Nephron (organoid): ENCODE results near the gene CPLX3.

Experiments
- H3K27ac Mint-ChIP-seq, 3 experiments: 2 replicates each; pipeline ENCODE4 v1.8.0; 2020; ENCODE audit warnings: mixed read lengths in 3 of 3, mild to moderate bottlenecking in 2 of 3, moderate library complexity in 1 of 3
- H3K27me3 Mint-ChIP-seq: 2 replicates; pipeline ENCODE4 v1.8.0; 2021; ENCODE audit warnings: low read depth, mild to moderate bottlenecking, moderate library complexity, mixed read lengths
- H3K36me3 Mint-ChIP-seq: 2 replicates; pipeline ENCODE4 v1.8.0; 2020; ENCODE audit warnings: low read depth, mixed read lengths
- H3K4me1 Mint-ChIP-seq: 2 replicates; pipeline ENCODE4 v1.8.0; 2020; ENCODE audit warnings: mixed read lengths
- H3K4me3 Mint-ChIP-seq, 3 experiments: 2 replicates each; pipeline ENCODE4 v1.8.0; 2020; ENCODE audit warnings: mild to moderate bottlenecking in 3 of 3, mixed read lengths in 3 of 3, moderate library complexity in 2 of 3
- H3K9me3 Mint-ChIP-seq: 2 replicates; pipeline ENCODE4 v1.8.0; 2020; ENCODE audit warnings: mixed read lengths
- CTCF ChIP-seq, 3 experiments: fragments of 200-600 bp; sonication (generic); IDR thresholded peaks; one replicate each; pipeline ENCODE4 v1.5.0; 2021; ENCODE audit warnings: antibody characterized with exemption in 3 of 3; ENCODE audit not compliant: unreplicated experiment in 3 of 3

Gene CPLX3

GRCh38 chr15:74837482-74838136 lies 11.2 kb downstream of the CPLX3 start:
- no peak overlapping the region for H3K4me3 Mint-ChIP-seq
- no peak for TF ChIP-seq CTCF (IDR thresholded peaks at IDR 0.05; ENCODE audit: unreplicated experiment in 3 of 3)
- no peak overlapping the region for H3K27ac Mint-ChIP-seq
- H3K4me1 Mint-ChIP-seq: peaks cover 11% of the 10 kb centered on the region
- peaks cover 11% of the 10 kb centered on the region for H3K36me3 Mint-ChIP-seq
- H3K9me3 Mint-ChIP-seq: no peaks in the 10 kb centered on the region
- no peaks in the 10 kb centered on the region for H3K27me3 Mint-ChIP-seq

GRCh38 chr15:74838137-74838516 lies 11.7 kb downstream of the CPLX3 start:
- H3K4me3 Mint-ChIP-seq: no peak overlapping the region
- peaks cover 12% of the 10 kb centered on the region for H3K4me1 Mint-ChIP-seq
- no peaks in the 10 kb centered on the region for H3K27me3 Mint-ChIP-seq
- peaks cover 11% of the 10 kb centered on the region for H3K36me3 Mint-ChIP-seq
- TF ChIP-seq CTCF (IDR thresholded peaks at IDR 0.05; ENCODE audit: unreplicated experiment in 3 of 3): no peak
- H3K27ac Mint-ChIP-seq: no peak overlapping the region
- H3K9me3 Mint-ChIP-seq: no peaks in the 10 kb centered on the region

GRCh38 chr15:74838746-74839525 lies 12.5 kb downstream of the CPLX3 start:
- no peak overlapping the region for H3K4me3 Mint-ChIP-seq
- no peaks in the 10 kb centered on the region for H3K27me3 Mint-ChIP-seq
- H3K4me1 Mint-ChIP-seq: peaks cover 17% of the 10 kb centered on the region
- no peaks in the 10 kb centered on the region for H3K9me3 Mint-ChIP-seq
- H3K27ac Mint-ChIP-seq: no peak overlapping the region
- TF ChIP-seq CTCF (IDR thresholded peaks at IDR 0.05; ENCODE audit: unreplicated experiment in 3 of 3): no peak
- peaks cover 11% of the 10 kb centered on the region for H3K36me3 Mint-ChIP-seq

- Mint-ChIP-seq H3K9me3 (no peaks in the 10 kb centered on the region), H3K36me3 (peaks cover 15% of the 10 kb centered on the region), H3K27me3 (no peaks in the 10 kb centered on the region), H3K27ac (no peak overlapping the region), H3K4me3 (peak overlapping the region in 2 of 3 experiments; percentile 37 to 54), H3K4me1 (peaks cover 24% of the 10 kb centered on the region)
- no peak for TF ChIP-seq CTCF (IDR thresholded peaks at IDR 0.05; ENCODE audit: unreplicated experiment in 3 of 3)
Observed at GRCh38 chr15:74839526-74840395, 13.3 kb downstream of the CPLX3 start.

GRCh38 chr15:74840851-74841775 lies 14.7 kb downstream of the CPLX3 start:
- Mint-ChIP-seq H3K4me1 (peaks cover 25% of the 10 kb centered on the region), H3K27me3 (no peaks in the 10 kb centered on the region), H3K36me3 (peaks cover 17% of the 10 kb centered on the region), H3K9me3 (no peaks in the 10 kb centered on the region), H3K27ac (no peak overlapping the region), H3K4me3 (peak overlapping the region; percentile 92 to 95 (median 94))
- TF ChIP-seq CTCF (IDR thresholded peaks at IDR 0.05; ENCODE audit: unreplicated experiment in 3 of 3): no peak
